ENCODE data around the gene COL5A1.

The COL5A1 gene

DNA sequence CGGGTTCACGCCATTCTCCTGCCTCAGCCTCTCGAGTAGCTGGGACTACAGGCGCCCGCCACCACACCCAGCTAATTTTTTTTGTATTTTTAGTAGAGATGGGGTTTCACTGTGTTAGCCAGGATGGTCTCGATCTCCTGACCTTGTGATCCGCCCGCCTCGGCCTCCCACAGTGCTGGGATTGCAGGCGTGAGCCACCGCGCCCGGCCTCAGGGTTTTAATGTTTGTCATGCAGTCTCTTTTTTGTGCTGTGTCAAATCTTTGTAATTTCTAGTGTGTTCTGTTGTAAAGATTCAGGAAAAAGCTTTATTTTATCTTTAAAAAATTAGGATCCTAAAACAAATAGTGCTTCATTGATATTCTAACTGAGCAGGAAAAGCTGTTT is 62.1 kb downstream of the COL5A1 start:
- in situ Hi-C loops (cut with MboI; ENCODE audit: low sequenced_read_pairs): loop anchor here (25.0 kb wide), 1 partner anchor 541 kb away; the partner anchor contains the start of gene RNU6ATAC

DNA sequence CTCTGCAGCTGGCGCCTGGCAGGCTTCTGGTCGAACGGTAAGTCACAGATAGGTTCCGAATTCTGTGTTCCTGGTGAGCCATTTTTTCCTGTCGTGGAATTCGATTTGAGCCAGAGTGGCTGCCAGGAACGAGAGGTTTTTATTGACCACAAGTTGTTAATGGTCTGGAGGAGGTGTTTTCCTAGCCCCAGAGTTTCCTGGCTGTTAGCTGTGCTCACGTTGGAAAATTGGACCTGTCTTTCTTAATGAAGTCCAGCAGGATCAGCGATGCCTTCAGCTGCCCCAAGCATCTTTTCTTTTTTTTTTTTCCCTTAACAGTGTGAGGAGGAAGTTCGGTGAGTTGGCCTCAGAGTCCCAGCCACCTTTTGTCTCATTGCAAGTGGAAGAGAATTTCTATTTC is 62.9 kb downstream of the COL5A1 start:
- in situ Hi-C loops (cut with MboI; ENCODE audit: low sequenced_read_pairs): loop anchor here (25.0 kb wide), 1 partner anchor 542 kb away; the partner anchor contains the start of gene RNU6ATAC

DNA sequence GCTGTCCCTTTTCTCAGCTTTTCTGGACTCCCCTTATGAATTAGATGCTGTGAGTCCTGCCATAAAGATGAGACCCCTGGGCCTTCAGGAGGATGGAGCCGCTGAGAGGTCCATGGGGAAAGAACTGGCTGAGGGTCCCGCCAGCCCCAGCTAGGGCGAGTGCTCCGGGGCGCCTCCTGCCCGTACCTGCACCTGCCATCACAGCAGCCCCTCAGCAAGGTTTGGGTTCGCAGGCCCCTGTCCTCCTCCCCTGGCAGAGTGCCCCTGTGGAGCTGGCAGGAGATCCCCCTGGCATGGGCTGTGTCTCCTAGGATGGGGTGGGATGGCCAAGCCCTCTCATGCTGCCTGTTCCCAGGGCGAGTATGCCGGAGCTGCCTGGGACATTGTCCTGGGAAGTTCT is 64.2 kb downstream of the COL5A1 start:
- in situ Hi-C loops (cut with MboI; ENCODE audit: low sequenced_read_pairs): loop anchor here (25.0 kb wide), 1 partner anchor 543 kb away; the partner anchor contains the start of gene RNU6ATAC

DNA sequence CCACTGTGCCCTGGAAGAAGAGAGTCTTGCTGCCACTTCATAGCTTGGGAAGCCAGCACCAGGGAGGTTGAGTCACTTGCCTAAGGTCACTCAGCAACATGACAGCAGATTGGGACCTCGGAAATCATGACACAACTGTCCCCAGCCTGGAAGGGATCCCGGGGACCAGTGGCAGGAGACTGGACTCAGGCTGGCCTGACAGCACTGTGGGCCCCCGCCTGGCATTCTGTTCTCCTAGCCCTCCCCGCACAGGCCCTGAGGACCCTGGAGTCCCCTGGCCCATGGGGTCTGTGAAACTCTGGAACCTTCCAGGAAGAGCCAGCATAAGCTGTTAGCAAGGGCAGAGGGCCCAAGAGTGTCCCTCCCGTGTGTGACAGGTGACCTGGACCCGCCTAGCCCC is 64.9 kb downstream of the COL5A1 start:
- in situ Hi-C loops (cut with MboI; ENCODE audit: low sequenced_read_pairs): loop anchor here (25.0 kb wide), 1 partner anchor 544 kb away; the partner anchor contains the start of gene RNU6ATAC

DNA sequence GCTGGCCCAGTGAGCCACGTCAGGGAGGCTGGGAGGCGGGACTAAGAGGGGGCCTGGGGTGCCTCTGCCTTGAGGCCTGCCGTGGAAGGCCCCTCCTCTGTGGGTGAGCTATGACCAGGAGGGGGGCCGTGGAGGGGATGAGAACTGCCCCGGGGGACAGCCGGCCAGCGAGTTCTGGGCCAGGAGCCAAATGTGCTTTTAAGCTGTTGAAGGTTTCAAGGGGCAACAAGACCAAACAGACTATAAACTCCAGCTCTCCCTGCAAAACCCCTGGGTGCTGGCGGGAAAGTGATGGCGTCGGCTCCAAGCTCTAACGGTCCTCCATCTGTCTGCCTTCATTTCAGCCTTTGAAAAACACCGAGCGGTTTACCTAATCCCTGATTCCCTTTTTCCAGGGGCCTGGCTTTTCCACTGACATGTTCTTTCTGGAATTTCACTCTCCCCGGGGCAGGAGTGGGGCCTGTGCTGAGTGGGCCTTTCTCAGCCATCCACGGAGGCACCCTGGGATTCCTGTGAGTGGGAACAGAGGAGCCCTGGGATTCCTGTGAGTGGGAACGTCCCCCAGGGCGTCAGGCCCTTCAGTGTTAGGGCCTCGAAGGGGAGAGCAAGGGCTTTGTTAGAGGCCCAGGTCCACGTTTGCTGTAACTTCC is 65.6 kb downstream of the COL5A1 start:
- in situ Hi-C loops (cut with MboI; ENCODE audit: low sequenced_read_pairs): loop anchor here (25.0 kb wide), 1 partner anchor 545 kb away; the partner anchor contains the start of gene RNU6ATAC

DNA sequence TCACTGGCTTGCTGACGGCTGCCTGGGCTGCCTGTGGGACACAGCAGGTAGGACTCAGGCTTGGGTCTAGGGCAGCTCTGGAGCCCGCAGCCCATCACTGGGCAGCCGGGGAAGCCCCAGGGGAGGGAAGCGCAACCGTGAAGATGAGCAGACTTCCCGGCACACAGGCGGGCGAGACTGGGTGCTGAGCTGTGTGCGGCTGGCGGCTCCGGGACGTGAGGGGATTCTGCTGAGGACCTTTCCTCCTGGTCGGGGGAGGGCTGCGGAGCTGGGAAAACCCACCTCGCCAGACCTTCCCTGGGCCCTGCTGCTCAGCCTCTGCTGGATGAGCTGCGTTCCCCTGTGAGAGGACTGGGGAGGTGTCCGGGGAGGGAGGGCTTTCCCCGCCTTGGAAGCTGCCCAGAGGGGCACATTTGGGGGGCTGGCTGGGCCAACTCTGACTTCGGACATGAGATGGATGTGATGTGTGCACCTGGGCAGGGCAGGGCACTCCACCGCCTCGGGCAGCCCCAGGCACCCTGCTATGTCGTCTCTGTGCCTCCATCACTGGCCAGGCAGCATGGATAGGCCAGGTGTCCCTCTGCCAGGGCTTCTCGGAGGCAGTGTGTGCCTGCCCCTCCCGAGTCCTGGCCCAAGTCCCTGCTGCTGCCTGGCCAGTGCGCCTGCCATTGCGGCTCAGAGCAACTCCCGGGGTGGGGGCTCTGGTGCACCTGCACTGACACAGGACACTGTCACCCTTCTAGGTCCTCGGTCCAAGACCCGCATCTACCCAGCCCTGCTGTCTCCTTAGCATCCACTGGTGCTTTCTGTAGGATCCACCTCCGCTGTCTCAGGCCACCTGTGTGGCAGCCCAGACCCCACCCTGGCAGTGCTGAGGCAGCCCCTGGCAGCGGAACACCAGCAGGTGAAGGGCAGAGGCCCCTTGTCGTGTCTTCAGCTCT is 66.4 kb downstream of the COL5A1 start:
- in situ Hi-C loops (cut with MboI; ENCODE audit: low sequenced_read_pairs): loop anchor here (25.0 kb wide), 1 partner anchor 546 kb away; the partner anchor contains the start of gene RNU6ATAC

DNA sequence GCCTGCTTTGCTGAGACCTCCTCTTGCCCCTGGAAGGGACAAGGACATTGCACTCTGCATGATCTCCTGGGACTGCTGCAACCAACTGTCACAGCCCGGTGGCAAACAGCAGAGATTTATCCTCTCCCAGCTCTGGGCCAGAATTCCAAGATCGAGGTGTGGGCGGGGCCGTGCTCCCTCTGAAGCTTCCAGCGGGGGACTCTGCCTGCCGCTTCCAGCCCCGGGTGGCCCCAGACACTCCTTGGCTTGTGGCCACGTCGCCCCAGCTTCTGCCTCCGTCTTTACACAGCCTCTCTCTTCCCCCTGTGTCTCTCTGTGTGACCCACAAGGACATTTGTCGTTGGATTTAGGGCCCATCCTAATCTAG is 67.1 kb downstream of the COL5A1 start:
- in situ Hi-C loops (cut with MboI; ENCODE audit: low sequenced_read_pairs): loop anchor here (25.0 kb wide), 1 partner anchor 546 kb away; the partner anchor contains the start of gene RNU6ATAC

DNA sequence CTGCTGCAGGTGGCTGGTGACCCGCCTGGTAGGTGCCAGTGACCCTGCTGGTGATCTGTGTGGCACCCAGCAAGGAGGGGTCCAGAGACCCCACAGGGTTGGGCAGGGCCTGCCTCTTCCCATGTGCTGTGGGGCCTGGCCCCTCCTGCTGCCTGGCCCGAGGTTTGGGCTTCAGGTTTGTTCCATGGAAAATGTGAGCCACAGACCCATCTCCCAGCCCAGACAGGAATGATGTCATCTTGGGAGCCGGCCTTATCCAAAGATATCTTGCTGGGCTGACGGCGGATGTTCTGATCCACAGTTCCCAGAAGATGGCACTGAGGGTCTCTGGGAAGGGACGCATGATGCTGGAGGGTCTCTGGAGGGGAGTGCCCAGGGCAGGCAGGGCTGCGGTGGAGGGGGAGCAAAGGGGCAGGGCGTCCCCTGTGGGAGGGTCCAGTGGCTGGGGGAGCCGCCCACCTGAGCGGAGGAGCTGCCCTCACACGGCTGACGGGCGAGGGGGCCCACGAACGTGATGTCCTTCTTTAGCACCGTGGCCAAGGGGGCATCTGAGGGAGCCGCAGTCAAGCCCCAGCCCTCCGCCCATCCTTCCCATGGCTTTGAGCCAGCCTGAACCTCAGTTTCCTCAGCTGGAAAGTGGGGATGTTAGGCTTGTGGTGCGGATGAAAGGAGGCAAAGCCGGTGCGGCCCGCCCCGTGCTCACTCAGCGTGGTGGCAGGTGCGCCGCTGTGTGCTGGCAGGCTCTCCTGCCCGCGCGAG is 68.1 kb downstream of the COL5A1 start:
- in situ Hi-C loops (cut with MboI; ENCODE audit: low sequenced_read_pairs): loop anchor here (25.0 kb wide), 1 partner anchor 547 kb away; the partner anchor contains the start of gene RNU6ATAC

DNA sequence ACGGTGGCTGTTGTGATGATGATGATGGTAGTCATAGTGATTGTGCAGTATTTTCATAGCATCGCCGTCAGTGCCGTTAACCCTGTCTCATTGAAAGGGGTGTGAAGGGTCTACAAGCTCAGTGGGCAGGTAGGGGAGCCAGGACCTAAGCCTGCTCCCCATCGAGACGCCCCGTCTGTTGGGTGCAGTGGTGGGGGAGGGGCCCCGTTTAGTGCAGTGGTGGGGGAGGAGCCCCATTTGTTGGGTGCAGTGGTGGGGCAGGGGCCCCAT is 68.6 kb downstream of the COL5A1 start:
- in situ Hi-C loops (cut with MboI; ENCODE audit: low sequenced_read_pairs): loop anchor here (25.0 kb wide), 1 partner anchor 548 kb away; the partner anchor contains the start of gene RNU6ATAC

DNA sequence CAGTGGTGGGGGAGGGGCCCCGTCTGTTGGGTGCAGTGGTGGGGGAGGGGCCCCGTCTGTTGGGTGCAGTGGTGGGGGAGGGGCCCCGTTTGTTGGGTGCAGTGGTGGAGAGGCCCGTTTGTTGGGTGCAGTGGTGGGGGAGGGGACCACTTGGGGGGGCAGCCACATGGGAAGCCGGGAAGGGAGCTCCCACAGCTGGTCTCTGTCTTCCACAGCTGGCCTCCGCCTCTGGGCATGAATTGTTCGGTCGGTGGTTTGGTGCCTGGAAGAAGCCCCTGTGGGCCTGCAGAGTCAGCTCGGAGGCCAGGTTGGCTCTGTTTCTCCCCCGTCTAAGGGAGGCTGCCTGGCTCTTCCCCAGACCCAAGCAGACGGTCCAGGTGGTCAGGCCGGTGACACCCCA is 69.3 kb downstream of the COL5A1 start:
- in situ Hi-C loops (cut with MboI; ENCODE audit: low sequenced_read_pairs): loop anchor here (25.0 kb wide), 1 partner anchor 549 kb away; the partner anchor contains the start of gene RNU6ATAC

DNA sequence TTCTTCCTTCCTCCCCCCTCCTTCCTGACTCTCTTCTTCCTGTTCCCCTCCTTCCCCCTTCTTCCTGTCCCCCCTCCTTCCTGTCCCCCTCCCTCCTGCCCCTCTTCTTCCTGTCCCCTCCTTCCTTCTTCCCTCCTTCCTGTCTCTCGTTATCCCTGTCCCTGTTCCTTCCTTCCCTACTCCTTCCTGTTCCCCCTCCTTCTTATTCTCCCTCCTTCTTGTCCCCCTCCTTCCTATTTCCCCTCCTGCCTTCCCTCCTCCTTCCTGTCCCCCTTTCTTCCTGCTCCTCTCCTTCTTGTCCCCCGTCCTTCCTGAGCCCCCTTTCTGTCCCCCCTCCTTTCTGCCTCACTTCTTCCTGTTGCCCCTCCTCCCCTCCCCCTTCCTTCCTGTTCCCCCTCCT is 70.6 kb downstream of the COL5A1 start:
- in situ Hi-C loops (cut with MboI; ENCODE audit: low sequenced_read_pairs): loop anchor here (25.0 kb wide), 1 partner anchor 550 kb away; the partner anchor contains the start of gene RNU6ATAC

DNA sequence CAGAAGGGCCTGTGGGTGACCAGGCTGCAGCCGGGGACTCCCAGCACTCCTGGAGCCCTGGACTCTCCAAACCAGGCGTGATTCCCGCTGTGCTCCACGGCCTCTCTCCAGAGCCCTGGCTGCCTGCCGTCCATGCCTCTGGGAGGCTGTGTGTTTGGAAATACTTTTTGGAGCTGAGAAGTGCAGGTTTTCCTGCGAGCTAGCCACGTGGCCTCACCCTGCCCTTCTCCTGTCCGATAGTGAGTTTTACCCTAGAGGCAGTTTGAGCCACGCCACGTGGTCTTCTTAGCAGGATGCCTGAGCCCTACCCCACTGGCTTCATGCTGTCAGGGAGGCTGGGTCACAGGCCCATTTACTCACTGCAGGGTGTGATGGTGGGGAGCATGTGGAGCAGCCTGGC is 71.3 kb downstream of the COL5A1 start:
- in situ Hi-C loops (cut with MboI; ENCODE audit: low sequenced_read_pairs): loop anchor here (25.0 kb wide), 1 partner anchor 551 kb away; the partner anchor contains the start of gene RNU6ATAC

DNA sequence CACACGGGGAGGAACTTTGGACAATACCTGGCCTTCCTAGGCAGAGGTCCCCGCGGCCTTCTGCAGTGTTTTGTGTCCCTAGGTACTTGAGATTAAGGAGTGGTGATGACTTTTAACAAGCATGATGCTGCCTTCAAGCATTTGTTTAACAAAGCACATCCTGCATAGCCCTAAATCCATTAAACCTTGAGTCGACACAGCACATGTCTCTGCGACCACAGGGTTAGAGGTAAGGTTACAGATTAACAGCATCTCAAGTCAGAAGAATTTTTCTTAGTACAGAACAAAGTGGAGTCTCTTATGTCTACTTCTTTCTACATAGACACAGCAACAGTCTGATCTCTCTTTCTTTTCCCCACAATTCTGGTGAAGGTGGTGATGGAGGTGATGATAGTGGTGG is 73.9 kb downstream of the COL5A1 start:
- in situ Hi-C loops (cut with MboI; ENCODE audit: low sequenced_read_pairs): loop anchor here (25.0 kb wide), 1 partner anchor 553 kb away; the partner anchor contains the start of gene RNU6ATAC

DNA sequence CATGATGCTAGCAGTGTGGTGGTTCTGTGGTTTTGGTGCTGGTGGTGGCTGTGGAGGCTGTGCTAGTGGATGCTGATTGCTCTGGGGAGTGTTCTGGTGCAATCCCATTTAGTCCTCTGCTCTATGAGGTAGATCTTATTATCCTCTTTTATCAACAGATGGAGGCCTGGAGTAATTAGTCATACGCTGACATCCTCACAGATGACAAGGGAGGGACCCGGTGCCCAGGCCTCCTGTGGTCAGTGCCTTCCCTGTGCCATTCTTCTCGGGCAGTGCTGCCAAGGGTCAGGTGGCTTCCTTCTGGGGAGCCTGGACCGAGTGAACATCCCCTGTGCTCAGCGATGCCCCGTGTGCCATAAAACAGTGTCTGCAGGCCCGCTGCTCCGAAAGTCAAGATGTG is 74.5 kb downstream of the COL5A1 start:
- in situ Hi-C loops (cut with MboI; ENCODE audit: low sequenced_read_pairs): loop anchor here (25.0 kb wide), 1 partner anchor 554 kb away; the partner anchor contains the start of gene RNU6ATAC

DNA sequence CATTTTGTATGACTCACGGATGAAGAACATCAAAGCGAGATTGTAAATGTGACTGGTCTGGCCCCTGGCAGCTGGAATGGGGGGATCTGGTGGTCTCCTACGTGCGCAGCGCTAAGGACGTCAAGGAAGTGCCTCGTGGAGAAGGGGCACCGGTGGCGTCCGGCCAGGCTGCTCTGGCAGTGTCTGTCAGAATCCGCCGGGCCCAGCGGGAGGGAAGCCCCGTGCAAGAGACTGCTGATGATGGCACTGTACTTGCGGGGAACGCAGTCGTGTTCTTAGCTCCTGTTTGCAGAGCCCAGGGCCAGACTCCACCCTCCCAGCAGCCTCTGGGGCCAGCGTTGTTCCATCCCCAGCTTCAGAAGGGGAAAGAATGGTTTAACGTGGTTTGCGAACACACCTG is 75.5 kb downstream of the COL5A1 start:
- in situ Hi-C loops (cut with MboI; ENCODE audit: low sequenced_read_pairs): loop anchor here (25.0 kb wide), 1 partner anchor 555 kb away; the partner anchor contains the start of gene RNU6ATAC

DNA sequence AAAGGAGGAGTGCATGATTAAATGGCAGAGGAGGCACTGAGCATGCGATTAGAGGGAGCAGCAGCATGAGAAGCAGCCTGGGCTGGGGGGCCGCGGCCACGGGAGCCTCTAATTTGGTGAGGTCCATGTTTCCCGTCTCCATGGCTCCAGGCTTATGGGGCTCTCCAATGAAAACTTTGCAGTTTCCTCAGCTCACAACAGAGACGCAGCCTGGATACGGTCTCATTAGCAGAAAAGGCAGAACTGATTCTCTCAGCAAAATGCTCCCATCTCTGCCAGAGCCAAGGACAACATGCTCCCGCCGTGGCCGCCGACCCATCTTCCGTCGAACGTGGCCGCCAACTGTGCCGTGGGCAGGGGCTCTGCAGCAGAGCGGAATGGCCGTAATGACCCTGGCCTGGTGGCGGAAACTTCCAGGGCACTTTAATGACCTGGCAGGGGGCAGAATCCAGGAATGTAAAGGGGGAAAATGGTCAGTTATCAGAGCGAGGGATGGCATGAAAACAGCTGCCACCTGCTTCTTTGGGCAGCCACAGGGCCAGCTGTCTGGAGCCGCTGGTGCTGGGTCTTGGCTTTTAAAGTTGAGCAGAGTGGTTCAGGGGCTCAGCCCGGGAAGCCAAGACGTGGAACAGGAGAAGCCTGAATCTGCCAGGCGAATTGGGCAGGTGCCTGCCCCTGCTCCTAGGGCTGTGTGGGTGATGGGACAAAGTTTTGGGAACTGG is 76.5 kb downstream of the COL5A1 start:
- in situ Hi-C loops (cut with MboI; ENCODE audit: low sequenced_read_pairs): loop anchor here (25.0 kb wide), 1 partner anchor 556 kb away; the partner anchor contains the start of gene RNU6ATAC

DNA sequence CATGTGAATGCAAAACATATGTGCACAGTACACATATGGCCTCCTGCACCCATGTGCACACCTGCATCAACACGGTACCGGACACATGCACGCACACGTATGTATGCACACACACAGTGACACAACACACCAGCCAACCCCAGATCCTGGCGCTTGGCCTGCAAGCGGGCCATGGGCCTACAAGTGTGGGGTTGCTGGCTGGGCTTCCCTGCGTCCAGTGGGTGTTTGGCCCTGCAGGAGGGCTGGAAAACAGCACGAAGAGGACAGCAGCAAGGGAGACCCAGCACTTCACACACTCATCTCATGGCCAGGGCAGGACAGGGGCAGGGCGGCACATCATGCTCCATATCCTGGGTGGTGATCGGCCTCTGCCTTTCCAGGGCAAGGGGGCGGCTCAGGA is 77.7 kb downstream of the COL5A1 start:
- in situ Hi-C loops (cut with MboI; ENCODE audit: low sequenced_read_pairs): loop anchor here (25.0 kb wide), 1 partner anchor 557 kb away; the partner anchor contains the start of gene RNU6ATAC

DNA sequence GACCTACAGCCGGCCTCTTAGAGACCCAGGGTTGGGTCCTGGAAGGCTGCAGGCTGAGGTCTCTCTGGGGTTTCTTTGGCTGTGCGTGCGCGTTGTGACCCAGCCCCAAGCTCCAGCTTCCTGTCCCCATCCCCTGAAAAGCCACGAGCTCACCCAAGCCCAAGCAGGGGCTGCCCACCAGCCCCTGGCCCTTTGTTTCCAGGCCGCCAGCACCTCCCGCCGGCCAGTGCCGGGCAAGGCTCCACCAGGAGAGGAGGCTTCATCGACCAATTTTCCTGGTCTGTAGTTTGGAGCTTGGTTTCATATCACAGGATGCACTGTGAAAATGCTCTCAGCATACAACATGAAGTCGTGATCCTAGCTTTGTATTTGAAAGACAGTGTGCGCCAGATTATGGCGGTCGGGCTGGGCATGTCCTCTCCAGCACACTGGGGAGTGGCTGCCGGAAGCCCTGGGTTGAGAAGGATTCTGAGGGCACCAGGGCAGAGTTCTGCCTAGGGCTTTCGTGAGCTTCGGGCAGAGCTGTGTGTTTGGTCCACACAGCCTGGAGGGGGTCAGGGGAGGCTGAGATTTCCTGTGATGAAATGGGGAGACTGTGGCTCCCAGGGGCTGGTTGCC is 78.6 kb downstream of the COL5A1 start:
- in situ Hi-C loops (cut with MboI; ENCODE audit: low sequenced_read_pairs): loop anchor here (25.0 kb wide), 1 partner anchor 558 kb away; the partner anchor contains the start of gene RNU6ATAC

DNA sequence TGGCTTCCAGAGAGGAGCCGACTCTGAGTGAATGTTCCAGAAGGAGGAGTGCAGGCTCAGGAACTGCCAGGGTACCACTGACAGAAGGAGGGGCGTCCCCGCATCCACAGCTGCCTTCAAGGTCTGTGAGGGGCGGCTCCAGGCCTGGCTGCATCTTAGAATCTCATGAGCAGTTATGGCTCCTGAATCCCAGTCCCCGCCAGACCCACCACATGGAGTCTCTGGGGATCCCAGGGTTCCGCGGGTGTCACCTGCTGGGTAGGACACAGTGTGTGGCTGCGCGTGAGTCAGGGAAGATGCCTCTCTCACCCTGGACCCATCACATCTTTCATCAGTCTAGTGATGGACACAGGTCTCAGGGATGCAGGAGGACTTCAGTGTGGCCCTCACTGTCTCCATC is 79.2 kb downstream of the COL5A1 start:
- in situ Hi-C loops (cut with MboI; ENCODE audit: low sequenced_read_pairs): loop anchor here (25.0 kb wide), 1 partner anchor 558 kb away; the partner anchor contains the start of gene RNU6ATAC
